ENCODE measurements around the gene TTC34.

DNA sequence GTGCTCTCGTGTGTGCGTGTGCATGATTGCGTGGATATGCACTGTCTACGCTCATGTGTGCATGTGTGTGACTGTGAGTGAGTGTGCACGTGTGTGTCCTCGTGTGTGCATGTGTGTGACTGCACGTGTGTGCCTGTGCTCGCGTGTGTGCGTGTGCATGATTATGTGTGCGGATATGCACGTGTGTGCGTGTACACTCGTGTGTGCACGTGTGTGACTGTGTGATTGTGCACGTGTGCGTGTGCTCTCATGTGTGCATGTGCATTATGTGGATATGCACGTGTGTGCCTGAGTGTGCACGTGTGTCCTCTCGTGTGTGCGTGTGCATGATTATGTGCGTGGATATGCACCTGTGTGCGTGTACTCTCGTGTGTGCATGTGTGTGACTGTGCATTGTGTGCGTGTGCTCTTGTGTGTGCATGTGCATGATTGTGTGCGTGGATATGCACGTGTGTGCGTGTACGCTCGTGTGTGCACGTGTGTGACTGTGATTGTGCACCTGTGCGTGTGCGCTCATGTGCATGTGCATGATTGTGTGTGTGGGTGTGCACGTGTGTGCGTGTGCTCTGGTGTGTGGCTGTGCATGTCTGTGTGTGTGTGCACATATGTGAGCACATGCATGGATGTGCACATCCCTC, 170.9 kb downstream of the TTC34 start:
- TF ChIP-seq POLR2A (IDR thresholded peaks at IDR 0.05) (no peak), EP300 (IDR thresholded peaks at IDR 0.05) (no peak)
- TF ChIP-seq, protein P1, sequence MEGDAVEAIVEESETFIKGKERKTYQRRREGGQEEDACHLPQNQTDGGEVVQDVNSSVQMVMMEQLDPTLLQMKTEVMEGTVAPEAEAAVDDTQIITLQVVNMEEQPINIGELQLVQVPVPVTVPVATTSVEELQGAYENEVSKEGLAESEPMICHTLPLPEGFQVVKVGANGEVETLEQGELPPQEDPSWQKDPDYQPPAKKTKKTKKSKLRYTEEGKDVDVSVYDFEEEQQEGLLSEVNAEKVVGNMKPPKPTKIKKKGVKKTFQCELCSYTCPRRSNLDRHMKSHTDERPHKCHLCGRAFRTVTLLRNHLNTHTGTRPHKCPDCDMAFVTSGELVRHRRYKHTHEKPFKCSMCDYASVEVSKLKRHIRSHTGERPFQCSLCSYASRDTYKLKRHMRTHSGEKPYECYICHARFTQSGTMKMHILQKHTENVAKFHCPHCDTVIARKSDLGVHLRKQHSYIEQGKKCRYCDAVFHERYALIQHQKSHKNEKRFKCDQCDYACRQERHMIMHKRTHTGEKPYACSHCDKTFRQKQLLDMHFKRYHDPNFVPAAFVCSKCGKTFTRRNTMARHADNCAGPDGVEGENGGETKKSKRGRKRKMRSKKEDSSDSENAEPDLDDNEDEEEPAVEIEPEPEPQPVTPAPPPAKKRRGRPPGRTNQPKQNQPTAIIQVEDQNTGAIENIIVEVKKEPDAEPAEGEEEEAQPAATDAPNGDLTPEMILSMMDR (IDR thresholded peaks at IDR 0.05), result no peak
